Fibroblast of skin of back (primary cell): ENCODE results near the gene COMP. TPM values are rescaled to one million over a fixed set of nuclear protein-coding genes. Genes with fewer than 3 reads are reported as not detected.
A peak's percentile ranks its signal among the peaks of the same experiment; 100 is the strongest.
"Not testable (repeated sequence)": the region's sequence is repeated elsewhere in the genome, so short reads cannot be mapped to it uniquely, and the experiment has no call there.

ENCODE experiments used
- DNase-seq: peaks from one replicate; pipeline ENCODE4 v3.0.0-alpha.2; 2013
- polyA plus RNA-seq, 2 experiments: library from polyadenylated mRNA; unstranded; fragments of 120-200 nt; gene quantifications; one replicate each; pipeline ENCODE4 v1.2.1, GENCODE V29; 2013; ENCODE audit not compliant: insufficient read length in 2 of 2

Gene COMP
- 0.41 TPM for polyA plus RNA-seq (2013, experiment 1 of 2; ENCODE audit: insufficient read length)
- 0.46 TPM for polyA plus RNA-seq (2013, experiment 2 of 2; ENCODE audit: insufficient read length)

DNA sequence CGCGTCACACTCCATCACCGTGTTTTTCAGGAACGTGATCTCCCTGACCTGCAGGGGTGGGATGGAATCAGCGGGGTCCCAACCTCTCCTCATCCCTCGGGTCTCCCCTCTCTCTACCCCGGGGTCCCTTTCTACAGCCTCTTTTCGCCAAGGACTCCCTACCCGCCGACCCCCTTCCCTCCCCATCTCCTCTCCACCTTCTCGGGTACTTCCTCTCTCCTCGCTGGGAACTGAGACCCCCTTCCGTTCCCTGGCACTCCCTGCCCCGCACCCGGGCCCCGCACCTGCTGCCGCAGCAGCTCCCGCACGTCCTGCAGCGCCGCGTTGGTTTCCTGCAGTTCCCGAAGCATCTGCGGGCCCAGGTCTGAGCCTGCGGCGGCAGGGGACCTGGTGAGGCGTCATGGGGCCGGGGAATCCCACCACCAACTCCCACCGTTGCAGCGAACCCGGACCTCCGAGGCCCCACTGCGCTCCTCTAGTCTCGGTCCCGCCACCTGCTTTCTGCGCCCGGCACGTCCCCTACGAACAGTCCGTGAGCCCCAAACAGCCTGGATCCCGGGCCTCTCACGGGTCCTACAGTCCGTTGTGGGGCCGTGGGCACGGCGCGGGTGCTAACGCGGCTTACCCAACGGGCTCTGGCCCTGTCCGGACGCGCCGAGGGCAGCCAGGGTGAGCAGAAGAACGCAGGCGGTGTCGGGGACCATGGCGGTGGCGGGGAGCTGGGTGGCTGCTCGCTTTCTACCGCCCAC lies at the start of gene COMP:
COMP (minus strand) TSS at position 740 of the 749 bp plus-strand sequence; CDS start at position 704, 36 bp downstream.
- DNase-seq: no peak

- DNase-seq: no peak
These were observed 49.5 kb upstream of the COMP start for GRCh38 chr19:18840288-18841267.

- DNase-seq: no peak
These were observed 48.6 kb upstream of the COMP start for GRCh38 chr19:18839465-18840287.

DNA sequence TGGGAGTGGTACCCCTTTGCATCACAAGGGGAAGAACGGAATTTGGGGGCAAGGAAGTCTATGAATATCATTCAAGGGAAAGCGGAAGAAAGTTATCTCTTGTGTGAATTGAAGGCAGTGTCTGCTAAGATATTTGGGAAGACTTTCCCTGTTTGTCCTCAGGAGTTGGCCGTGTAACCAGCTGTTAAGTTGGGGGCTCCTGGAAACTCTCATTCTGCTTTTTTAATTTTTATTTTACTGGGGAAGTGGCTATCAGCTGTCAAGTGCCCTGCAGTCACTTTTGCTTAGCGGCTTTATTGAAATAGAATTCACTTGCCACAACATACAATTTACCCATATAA lies 43.5 kb upstream of the COMP start:
- no peak for DNase-seq

GRCh38 chr19:18833849-18834643 lies 42.9 kb upstream of the COMP start:
- DNase-seq: no peak

DNA sequence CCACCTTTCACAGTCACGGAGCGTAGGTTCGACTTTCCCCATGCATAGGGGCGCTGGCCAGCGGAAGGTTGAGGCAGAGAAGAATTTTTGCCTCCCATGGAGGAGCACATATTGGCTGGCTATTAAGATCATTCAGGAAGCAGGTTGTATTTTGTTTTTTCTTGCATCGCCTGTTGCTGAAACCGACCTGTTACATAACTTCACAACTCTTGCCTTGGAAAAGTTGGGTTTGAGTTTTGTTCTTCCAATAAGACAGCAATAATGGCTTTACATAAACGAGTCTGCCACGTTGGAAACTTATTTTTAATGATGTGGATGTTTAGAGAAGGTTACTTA lies 42.0 kb upstream of the COMP start:
- no peak for DNase-seq

DNA sequence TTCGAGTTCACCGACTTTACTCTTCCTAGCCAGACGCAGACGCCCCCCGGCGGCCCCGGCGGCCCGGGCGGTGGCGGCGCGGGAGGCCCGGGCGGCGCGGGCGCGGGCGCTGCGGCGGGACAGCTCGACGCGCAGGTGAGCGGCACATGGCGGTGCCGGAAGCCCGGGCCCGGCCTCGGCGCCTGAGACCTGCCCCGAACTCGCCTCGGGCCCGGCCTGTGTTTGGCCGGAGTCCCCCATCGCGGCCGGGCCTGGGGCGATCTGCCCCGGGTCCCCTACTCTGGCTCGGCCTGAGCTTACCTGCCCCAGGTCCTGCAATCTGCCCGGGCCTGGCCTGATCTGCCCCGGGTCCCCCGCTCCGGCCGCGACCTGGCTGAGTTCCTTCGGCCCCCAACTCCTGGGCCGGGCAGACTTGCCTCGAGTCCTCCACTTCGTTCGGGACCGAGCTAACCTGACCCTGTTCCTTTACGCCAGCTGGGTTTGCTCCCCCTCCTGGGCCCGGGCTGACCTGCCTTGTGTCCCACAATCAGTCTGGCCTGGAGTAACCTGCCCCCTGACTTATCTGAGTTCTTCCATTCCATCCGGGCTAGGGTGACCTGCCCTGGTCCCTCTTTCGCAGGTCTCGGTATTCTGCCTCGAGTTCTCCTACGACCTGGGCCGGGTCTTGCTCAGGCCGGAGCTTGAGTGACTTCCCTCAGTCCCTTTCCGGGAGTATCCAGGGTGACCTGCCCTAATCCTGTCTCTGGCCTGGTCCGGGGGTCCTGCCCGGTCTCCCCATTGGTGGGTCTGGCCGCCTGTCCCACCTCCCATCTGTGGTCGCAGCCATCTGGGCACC lies 41.4 kb upstream of the COMP start:
- DNase-seq: peak; percentile 25

DNA sequence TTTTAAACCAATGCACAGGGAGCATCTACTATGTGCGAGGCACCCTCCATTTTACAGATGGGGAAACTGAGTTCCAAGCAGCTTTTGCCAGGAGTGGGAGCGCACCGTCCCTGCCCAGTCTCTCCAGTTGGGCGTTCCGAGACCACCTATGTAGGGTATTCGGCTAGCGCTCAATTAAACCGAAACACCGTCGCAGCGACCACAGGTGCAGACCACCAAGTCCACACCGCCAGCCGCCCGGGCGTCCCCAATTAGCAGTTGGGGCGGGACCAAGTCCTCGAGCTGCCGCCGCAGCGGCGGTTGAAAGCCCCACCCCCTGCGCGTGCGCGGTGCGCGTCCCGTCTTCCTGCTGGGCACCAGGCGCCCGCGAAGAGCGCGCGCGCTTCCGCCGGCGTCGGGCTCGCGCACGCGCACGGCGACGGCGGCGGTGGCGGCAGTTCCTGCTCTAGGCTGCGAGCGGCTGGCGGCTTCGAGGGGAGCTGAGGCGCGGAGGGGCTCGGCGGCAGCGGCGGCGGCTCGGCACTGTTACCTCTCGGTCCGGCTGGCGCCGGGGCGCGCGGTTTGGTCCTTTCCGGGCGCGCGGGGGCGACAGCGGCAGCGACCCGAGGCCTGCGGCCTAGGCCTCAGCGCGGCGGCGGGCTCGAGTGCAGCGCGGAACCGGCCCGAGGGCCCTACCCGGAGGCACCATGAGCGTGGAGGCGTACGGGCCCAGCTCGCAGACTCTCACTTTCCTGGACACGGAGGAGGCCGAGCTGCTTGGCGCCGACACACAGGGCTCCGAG lies 40.6 kb upstream of the COMP start, which contains the start of gene UPF1:
UPF1 (plus strand) TSS at position 436 of the 782 bp plus-strand sequence; CDS start at position 687, 251 bp downstream.
- peak; percentile 91 for DNase-seq

DNA sequence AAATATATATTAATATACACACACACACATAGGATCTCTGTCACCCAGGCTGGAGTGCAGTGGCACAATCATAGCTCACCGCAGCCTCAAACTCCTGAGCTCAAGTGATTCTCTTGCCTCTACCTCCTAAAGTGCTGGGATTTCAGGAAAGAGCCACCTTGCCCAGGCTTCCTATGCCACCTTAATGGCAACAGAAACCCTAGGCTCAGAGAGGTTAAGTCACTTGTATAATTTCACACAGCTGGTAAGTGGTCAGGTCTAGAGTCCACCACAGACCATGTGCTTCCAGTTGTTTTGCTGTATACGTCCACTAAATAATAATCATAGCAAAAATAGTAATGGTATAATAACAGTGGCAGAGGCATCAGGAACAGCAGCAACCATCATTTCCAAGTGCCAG lies 39.4 kb upstream of the COMP start:
- no peak for DNase-seq

DNA sequence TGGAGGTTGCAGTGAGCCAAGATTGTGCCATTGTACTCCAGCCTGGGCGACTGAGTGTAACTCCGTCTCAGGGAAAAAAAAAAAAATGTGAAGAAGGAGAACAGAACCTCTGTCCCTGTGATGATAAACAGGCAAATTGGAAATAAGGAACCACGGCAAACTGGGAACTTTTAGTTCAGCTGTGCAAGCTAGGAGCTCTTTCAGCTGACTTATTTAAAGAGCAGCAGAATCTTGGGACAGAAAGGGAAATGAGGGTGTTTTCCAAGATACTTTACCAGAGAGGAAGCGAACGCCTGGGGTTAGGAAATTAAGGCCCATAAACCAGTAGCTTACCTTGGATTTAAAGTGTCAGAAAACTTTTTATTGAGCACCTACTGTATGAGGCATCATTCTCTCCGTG lies 37.7 kb upstream of the COMP start:
- DNase-seq: no peak

GRCh38 chr19:18817574-18817973 lies 26.5 kb upstream of the COMP start:
- no peak for DNase-seq

GRCh38 chr19:18816645-18817044 lies 25.5 kb upstream of the COMP start:
- not testable (repeated sequence) for DNase-seq

DNA sequence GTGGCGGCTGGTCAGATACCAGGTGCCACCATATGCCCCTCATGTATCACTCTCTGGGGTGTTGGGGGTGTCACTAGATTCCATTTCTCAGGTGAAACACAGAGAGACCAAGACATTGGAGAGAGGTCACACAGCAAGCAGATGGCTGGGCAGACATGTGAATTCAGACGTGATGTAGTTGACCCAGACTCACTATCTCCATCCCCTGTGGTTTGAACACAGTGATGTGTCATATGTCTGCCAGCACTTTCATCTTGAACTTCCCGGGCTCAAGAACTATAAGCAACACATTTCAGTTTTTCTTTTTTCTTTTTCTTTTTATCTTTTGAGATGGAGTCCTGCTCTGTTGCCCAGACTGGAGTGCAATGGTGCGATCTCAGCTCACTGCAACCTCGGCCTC lies 24.6 kb upstream of the COMP start:
- DNase-seq: no peak

- peak; percentile 62 for DNase-seq
These were observed 23.0 kb upstream of the COMP start for GRCh38 chr19:18814063-18814462.

DNA sequence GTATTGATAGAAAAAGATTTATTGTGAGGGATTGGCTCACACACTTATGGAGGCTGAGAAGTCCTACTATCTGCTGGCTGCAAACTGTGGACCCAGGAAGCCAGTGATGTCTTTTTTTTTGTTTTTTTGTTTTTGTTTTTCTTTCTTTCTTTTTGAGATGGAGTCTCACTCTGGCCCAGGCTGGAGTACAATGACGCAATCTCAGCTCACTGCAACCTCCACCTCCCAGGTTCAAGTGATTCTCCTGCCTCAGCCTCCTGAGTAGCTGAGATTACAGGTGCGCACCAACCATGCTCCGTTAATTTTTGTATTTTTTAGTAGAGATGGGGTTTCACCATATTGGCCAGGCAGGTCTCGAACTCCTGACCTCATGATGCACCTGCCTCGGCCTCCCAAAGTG lies 20.5 kb upstream of the COMP start:
- not testable (repeated sequence) for DNase-seq

DNA sequence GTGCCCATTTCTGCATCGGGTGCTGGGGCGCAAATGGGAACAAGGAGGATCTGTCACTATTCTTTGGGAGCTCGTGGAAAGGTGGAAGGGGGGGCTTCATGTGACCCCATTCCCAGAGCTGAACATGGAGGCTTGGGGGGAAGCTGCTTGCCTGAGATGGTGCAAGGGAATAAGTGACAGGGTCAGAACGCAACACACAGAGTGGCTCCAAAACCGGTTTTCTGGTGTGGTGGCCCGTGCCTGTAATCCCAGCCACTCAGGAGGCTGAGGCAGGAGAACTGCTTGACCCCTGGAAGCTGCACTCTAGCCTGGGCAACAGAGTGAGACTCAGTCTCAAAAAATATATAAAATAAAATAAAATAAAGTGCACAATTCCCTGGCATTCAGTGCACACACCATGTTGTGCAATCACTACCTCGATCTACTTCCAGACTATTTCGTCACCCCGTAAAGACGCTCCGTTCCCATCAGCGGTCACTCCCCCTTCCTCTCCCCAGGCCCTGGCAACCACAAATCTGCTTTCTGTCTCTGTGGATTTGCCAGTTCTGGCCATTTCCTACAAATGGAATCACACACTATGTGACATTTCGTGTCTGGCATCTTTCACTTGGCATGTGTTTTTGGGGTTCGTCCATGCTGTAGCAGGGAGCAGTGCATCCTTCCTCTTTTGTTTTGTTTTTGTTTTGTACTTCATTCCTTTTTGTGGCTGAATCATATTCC lies 18.2 kb upstream of the COMP start:
- no peak for DNase-seq

DNA sequence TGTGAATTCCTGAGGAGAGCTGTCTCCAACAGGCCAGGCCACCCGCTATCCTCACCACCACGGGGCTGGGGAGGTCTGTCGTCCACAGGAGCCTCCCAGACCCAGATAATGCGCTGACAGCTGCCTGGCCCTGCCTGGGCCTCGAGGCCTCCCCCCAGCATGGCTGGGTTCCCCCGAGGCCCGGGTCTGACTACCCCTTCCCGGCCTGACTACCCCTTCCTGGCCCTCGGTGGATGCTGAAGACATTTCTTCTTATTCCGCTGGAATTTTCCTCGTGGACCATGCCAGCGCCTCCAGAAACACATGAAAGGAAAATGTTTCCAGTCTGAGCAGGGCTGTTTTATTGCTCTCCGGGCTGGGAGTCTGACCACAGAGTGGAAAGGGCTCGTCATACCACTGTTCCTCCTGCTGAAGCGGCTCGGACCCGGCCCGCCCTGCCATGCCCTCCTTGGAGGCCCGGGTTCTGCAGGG lies 16.8 kb upstream of the COMP start:
- DNase-seq: no peak

DNA sequence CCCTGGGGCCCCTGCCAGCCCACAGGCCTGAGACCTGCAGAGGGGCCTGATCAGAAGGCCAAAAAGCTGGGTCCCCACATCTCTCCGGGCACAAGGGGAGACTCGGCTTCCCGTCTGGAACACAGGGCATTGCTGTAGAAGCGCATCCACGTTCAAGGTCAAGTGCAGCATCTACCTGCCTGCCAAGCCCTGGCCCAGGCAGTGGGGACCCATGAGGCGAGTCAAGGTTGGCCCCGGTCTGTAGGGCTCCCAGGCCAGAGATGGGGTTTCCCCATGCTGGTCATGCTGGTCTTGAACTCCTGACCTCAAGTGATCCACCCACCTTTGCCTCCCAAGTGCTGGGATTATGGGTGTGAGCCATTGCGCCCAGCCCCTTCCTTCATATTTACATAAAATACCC lies 13.5 kb upstream of the COMP start:
- DNase-seq: no peak

DNA sequence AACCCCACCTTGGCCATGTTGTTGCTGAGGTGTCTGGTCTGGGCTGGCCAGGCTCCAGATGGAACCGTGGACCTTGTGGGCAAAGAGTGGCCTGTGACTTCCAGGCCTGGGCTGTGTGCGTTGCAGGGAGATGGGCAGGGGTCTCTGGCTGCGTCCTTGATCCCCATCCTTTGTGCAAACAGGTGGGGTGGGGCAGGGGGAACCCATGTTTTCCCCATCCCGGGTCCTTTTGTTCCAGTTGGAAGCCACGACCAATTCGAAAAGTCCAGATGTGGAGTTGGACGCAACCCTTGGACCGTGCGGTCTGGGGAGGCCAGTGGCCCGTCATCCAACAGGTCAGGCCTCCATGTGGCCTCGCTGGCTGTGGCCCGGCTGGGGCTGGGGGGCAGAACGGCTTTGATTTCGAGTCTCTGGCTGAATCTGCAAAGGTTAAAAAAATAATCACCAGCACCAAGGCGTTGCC lies 13.1 kb upstream of the COMP start:
- no peak for DNase-seq
